ENCODE results near the gene GATA1.

The GATA1 gene

DNA sequence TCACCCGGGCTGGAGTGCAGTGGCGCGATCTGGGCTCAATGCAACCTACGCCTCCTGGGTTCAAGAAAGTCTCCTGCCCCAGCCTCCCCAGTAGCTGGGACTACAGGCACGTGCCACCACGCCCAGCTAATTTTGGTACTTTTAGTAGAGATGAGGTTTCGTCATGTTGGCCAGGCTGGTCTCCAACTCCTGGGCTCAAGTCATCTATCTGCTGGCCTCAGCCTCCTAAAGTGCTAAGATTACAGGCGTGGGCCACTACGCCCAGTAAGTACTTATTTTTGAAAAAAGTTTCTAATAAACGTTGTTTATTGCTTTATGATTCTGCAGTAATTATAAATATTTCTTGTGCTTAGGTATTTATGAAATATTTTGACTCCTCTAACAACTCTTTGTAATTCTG lies 53.3 kb downstream of the GATA1 start:
- in situ Hi-C loops (cut with HindIII; ENCODE audit: low sequenced_read_pairs): no loop called here

All from DLD1 (cell line).